ENCODE results near the gene AATF.

DNA sequence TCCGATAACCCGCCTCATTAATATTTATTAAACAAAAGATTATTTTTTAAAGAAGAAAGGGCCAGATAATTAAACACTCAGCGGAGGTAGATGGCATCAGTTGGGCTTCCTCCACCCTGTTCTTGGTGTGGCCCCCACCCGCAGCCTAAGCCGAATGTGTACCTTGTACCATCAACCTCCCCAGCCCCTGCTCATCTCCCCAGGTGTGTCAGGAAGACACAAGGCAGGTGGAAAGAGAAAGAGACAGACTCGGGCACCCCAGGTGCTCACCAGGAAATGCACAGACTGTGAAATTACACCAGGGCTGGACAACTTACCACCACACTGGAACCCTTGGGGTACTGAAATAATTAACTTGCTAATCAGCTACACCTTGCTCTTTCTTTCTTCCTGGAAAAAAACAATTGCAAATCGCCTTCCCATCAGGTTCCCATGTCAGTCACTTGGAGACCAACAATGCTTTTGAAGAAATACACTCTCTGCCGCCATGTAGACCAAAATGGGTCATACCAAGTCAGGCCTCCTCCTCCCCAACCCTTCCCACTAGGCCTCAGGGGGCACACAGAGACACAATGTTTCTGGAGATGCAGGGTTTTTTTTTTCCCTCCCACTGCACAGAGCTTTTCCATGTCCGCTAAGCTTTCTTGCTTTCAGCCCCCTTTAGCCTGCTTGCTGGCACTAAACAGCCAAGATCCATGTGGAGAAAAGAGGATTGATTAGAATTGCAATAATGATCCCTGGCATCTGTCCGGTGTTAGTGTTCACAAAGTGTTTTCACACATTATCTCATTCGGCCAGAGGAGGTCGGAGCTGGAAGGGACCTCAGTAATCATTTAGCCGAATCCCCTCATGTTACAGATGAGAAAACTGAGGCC is 20.0 kb upstream of the AATF start:
- TF ChIP-seq, protein P1, sequence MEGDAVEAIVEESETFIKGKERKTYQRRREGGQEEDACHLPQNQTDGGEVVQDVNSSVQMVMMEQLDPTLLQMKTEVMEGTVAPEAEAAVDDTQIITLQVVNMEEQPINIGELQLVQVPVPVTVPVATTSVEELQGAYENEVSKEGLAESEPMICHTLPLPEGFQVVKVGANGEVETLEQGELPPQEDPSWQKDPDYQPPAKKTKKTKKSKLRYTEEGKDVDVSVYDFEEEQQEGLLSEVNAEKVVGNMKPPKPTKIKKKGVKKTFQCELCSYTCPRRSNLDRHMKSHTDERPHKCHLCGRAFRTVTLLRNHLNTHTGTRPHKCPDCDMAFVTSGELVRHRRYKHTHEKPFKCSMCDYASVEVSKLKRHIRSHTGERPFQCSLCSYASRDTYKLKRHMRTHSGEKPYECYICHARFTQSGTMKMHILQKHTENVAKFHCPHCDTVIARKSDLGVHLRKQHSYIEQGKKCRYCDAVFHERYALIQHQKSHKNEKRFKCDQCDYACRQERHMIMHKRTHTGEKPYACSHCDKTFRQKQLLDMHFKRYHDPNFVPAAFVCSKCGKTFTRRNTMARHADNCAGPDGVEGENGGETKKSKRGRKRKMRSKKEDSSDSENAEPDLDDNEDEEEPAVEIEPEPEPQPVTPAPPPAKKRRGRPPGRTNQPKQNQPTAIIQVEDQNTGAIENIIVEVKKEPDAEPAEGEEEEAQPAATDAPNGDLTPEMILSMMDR (IDR thresholded peaks at IDR 0.05; ENCODE audit: control extremely low read depth in 1 of 3, insufficient read depth in 1 of 3, low read depth in 1 of 3, low read length in 3 of 3) = no peak
- no peak for TF ChIP-seq PHF8 (conservative IDR thresholded peaks at IDR 0.05; ENCODE audit: low read depth, low read length)
- TF ChIP-seq, protein P2, sequence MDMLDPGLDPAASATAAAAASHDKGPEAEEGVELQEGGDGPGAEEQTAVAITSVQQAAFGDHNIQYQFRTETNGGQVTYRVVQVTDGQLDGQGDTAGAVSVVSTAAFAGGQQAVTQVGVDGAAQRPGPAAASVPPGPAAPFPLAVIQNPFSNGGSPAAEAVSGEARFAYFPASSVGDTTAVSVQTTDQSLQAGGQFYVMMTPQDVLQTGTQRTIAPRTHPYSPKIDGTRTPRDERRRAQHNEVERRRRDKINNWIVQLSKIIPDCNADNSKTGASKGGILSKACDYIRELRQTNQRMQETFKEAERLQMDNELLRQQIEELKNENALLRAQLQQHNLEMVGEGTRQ (IDR thresholded peaks at IDR 0.05; ENCODE audit: low read length) = no peak

All from H1 (cell line).